ENCODE results near the gene NUP214.

NUP214 gene

DNA sequence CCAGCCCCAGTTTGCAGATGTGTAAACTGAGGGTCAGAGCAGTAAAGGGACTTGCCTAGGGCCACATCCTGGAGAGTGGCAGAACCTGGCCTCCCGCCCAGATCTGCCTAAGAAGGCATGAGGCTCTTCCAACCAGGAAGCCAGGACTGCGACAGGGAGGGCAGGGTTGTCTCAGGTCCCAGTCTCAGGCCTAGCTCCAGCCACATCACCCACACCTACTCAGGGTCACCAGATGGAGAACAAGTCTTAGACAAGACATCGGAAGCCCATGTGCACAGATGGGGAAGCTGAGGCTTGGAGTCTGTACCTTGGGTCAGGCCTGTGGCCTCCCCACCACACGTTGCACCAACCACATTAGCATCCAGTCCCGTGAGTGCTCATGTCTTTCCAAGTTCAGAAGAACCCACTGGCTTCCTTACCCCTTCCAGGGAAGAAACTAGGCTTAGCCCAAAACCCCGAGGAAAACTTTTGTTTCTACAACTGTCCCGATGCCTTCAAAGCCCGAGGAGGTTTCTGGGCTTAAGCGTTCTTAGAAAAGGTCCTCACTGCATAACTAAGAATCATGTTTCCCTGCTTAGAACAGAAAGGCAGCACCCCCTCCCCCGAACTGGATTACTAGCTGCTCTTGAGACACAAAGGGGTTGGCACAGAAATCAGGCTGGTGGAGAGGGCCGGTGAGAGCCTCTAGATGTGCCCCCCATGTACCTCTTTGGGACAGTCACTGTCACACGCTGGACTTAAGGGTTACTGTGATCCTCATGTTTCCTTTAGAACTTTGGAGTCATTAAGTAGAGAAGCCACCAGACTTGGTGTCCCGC, 148.7 kb downstream of the NUP214 start:
- in situ Hi-C loops (cut with HindIII; ENCODE audit: low sequenced_read_pairs), result no loop called here

DNA sequence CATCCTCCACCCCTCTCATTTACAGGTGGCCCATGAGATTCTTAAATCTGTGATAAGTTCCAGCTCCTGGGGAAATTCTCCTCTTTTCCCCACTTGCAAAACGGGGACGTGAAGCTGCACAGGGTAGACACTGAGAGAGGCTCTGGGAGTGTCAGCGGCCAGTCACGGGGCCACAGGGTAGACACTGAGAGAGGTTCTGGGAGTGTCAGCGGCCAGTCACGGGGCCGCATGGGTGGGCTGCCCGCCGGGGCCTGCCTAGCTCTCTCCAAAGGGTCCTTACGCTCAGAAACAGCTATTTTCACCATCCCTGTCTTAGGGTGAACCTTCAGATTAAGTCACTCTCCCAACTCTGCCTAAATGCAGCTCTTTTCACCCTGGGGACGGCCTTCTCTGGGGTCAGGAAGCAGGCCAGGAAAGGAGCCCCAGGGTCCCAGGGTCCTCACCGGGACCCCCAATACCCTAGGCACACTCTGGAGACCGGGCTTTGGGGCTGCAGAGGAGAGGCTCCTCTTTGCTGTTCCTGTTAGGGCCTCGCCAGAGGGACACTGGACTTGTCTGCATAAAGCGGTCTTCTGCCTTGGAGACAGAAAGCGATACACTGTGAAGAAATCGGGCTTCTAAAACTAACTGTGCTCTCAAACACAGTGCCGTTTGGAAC, 149.4 kb downstream of the NUP214 start:
- in situ Hi-C loops (cut with HindIII; ENCODE audit: low sequenced_read_pairs), result no loop called here

DNA sequence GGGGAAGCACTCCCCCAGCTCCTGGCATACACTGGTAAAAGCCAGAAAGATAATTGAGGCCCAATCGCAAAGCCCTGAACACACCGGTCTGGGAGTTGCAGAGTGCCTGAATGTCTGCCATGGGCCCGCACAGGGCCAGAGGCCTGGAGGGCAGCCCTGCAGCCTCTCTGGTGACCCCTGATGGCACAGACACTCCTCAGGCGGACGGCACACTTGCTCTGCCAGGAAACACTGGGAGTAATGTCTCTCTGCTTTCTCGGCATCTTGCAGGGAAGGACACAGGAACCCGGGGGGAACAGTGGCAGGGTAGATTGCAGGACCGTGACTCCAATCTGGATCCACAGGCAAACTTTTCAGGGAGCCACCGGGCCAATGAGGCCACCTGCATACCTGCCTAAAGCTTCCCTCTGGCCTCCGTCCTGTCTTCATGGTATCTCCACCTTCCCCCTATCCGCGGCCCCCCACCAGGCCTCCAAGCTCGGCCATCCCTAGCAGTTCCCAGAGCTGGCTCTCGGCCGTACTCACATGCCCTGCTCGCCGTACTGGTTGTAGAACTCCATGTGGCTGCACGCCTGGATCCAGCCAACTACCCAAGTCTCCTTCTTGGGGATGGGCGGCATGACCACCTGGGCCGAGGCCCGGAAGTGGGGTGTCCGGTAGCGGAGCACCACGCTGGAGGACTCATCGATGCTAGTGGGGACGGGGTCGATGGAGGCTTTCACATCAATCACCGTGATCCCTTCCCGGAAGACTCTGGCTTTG, 150.1 kb downstream of the NUP214 start:
- in situ Hi-C loops (cut with HindIII; ENCODE audit: low sequenced_read_pairs), result no loop called here

DNA sequence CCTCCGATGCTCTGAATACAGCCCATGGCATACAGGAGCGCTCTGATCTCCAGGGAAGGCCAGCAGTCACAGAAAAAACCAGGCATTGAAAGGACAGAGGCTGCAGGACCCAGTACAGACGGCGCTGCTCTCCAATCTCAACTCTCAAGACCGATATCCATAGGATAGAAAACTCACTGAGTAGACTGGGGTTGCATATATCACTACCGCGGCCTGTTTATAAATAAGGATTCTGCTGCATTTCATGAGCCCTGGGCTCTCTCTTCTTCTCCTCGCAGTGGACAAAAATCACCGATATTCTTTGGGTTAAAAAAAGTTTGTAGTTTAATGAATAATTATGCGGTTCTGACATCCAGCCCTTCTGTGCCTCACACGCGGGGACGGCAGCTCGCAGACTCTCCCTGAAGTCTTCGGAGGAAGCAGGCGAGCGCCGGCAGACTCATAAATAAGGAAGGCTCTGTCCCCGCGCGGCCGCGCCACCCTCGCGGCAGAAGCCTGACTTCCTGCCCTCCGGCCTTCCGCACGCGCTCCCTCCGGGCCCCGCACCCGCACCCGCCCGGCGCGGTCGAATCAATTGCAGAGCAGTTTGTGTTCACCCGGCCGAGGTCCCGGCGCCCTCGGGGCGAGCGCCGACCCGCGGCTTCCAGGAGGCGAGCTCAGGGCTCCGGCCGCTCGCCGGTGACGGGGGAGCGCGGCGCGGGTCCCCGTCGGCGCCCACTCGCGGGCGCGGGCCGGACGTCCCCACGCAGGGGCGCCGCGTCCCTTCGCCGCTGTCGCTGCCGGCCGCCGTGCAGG, 150.9 kb downstream of the NUP214 start, which contains the start of gene FAM78A:
Gene FAM78A, minus strand, starts transcription at position 417 of the 795 bp plus-strand sequence. Its CDS starts 331 bp downstream, at position 86.
- in situ Hi-C loops (cut with HindIII; ENCODE audit: low sequenced_read_pairs), result no loop called here

DNA sequence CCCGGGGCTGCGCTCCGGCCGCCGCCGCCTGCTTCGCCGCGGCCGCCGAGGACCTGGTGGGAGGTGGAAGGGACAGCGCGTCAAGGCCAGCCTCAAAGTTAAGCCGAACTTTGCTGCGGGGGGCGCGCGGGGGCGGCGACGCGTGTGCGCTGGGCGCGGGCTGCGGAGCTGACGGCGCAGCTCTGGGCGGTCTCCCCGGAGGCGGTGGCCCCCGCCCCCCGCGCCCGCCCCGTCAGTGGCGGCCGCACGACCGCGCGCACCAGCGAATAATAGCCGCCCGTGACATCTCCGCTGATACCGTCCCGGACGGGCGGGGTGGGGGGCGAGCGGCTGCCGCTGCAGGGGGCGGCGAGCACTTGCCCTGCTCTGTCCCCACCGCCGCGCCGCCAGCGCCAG, 151.5 kb downstream of the NUP214 start:
- in situ Hi-C loops (cut with HindIII; ENCODE audit: low sequenced_read_pairs), result no loop called here

DNA sequence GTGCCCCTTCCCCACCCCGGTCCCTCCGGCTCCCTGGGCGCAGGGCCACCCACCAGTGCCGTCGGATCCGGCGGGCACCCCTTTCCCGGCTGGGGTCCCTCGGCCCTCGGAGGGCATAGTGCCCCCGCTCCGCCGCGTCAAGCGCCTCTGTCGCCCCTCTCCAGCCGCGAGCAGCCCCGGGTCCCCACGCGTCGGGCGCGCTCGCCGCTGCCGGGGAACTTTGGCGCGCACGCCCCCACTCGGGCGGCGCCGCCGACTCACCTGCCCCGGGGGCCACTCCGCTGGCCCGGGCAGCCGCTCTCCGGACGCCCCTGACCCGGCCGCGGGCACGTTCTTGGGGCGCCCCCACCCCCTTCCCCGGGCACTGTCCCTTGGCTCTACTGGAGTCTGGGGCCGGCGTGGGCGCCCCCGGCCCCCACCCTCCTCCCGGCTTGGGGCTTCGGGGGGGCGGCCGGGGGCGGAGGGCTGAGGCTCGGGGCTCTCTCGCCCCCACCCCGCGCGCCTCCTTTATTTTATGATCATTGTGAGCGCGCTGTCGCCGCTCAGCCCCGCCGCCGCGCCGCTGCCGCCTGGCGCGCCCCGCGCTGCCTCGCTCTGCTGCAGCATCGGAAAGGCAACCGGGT, 152.0 kb downstream of the NUP214 start:
- in situ Hi-C loops (cut with HindIII; ENCODE audit: low sequenced_read_pairs), result no loop called here

DNA sequence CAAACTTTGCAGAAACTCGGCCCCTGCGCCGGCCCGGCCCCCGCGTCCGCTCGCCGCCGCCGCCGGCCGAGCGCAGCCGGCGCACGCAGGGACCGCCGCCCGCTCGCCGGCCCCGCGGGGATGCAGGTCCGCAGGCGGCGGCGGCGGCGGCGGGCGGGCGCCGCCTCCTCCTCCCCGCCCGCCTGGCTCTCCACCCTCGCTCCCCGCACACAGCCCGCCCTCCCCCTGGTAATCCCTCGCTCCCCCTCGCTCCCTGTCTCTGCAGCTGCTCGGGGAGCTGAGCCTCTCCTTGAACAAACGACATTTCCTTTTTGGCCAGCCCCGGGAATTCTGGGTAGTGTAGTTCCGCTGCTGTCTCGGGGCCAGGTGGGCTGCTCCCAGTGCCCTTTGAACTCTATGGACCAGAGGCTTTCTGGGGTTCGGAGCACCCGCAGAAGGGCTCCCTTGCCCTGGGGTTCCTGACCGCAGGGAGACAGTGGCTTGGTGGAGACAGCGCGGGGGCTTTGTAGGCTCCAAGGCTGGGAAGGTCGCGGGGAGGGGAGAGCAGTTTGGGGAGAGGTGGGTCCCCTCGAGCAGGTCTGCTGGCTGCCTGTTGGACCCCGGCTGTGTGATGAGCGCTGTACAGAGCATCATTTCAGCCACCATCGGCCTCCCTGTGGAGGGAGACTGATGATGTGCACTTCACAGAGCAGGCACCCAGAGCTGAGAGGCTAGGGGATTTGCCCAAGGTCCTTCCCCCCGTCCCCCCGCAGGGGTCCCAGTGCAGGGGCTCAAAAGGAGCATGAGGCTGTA, 152.7 kb downstream of the NUP214 start:
- in situ Hi-C loops (cut with HindIII; ENCODE audit: low sequenced_read_pairs), result no loop called here

DNA sequence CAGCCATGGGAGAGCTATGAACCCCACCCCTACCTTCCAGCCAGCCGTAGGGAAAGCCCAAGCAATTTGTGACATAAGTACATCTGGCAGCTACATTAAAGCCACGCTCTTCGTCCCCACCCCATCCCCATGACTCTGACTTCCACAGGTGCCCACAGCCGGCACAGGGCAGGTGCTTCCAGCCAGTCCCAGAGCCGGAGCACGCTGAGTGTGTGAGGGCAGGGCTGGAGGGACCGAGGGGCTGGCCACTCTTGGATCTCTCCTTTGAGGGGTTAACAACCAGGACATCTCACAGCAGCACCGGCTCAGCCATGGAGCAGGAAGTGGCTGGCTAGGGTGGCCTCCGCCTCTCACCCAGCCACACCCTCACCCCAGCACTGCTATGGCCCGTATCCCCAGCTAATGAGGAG, 153.3 kb downstream of the NUP214 start:
- in situ Hi-C loops (cut with HindIII; ENCODE audit: low sequenced_read_pairs), result no loop called here

DNA sequence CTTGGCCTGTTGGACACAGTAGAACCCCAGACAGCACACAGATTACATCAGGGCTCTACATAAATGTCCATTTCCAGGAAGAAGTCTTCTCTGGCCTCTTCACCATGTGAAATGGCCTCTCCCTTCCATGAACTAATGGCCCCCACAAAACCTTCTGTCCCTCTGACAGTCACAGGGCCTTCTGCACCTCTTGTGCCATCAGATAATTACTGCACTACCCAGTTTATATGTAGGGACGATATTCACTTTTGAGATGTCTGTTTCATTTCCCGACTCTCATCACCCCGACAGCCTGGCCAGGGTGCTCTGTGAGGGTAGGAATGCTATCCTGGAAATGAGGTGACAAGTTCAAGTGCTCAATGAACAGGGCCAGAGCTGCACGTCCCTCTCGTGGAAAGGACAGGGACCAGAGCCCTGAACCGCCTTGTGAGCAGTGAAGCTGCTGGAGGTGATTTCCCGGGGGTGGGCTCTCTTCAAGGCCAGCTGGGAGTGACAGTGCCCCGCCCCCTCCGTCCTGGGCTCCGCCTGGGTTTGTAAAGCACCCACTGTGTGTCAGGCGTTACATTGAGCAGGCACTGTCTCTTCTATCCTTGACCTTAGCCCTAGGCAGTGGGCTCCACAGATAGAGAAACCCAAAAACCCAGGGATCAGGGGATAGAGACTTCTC, 153.9 kb downstream of the NUP214 start:
- in situ Hi-C loops (cut with HindIII; ENCODE audit: low sequenced_read_pairs), result no loop called here

DNA sequence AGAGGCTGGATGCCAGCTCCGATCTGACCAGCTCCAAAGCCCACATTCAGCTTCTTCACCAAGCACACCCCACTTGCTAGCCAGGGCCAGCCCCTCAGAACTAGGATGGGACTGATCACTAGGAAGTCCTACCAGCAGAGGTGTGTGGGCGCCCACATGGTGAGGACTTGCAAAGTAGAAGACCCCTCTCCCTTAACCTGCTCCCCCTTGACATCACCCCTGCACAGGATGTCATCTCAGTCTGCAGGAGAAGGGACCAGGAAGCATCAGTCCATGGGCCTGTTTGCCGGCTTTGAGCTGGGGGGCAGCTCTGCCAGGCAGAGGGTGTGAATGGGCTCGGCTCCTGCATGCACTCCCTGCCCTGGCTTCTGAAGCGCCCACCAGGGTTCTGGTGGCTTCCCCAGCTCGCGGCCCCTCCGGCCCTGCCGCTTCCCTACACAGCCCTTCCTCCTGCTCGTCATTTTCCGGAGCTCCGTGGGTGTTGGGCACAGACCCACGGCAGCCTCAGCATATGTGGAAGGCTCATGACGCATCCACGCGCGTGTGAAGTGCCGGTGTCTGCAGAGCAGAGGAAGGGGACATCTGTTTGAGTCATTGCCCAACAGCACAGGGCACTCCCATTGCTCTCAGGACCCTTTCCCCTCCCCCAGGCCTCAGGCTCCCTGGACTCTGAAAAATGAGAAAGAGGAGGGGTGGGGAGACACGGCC, 154.6 kb downstream of the NUP214 start:
- in situ Hi-C loops (cut with HindIII; ENCODE audit: low sequenced_read_pairs), result no loop called here

DNA sequence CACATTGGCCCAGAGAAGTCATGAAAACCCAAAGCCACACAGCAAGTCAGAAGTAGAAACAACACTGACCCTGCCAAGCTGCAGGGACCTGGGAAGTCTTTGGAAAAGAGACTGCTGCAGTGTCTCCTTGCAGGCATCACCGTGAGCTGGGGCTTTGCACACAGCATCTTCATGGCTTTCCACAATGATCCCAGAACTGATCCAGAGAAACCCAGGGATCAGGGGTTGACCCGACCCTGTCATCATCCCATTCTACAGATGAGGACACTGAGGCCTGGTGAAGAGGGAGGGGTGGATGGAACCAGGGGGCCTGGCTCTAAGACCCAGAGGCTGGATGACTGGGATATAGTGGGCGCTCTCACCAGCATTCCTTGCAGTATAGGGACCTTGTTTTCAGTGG, 155.3 kb downstream of the NUP214 start:
- in situ Hi-C loops (cut with HindIII; ENCODE audit: low sequenced_read_pairs), result no loop called here

DNA sequence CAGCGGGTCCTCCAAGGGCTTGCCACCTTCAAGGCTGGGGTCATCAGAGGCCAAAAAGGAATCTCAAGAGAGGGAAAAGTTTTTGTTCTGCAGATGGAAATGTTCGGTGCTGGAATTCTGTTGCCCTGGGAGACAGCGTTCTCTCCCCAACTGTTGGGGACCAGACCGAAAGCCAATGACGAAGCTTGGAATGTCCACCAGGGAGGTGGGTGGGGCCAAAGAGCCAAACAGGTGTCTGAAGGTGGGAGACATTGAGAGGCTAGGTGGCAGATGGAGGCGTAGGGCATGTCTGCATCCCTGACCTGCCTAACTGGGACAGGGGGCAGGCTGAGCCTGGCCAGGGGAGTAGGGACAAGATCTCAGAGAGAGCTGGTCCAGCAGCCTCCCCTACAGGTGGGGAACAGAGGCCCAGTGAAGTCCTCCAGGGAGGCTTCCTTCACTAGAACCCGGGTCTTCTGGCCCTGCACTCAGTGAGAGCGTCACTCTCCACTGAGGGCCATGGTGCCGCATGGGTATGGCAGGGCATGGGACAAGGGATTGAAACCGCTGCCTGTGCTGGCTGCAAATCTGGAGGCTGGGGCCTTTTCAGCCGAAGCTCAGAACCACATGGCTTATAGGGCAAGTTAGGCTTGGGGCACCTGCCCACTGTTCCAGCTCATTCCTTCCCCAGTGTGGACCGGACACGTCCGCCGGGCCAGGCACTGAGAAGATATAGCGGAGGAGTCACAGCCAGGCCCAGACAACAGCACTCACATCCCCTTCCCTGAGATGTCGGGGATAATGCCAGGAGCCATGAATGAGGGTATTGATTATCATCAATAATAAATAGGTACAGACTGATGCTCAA, 156.0 kb downstream of the NUP214 start:
- in situ Hi-C loops (cut with HindIII; ENCODE audit: low sequenced_read_pairs), result no loop called here

DNA sequence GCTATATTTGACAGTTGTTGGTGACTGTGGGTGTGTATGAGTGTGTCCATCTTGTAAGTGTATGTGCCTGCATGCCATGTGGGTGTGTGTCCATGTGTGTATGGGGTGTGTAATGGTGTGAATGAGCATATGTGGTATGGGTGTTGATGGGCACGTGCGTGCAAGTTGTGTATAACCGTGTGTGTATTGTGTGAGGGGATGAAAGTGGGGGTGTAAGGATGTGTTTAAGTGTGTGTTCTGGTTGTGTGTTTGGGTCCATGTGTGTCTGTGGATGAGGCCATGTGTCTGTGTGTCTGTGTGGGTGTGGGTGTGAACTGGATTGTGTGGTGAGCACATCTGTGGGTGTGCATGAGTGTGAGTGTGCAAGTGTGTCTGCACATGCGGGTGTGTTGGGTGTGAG, 156.8 kb downstream of the NUP214 start:
- in situ Hi-C loops (cut with HindIII; ENCODE audit: low sequenced_read_pairs), result no loop called here

DNA sequence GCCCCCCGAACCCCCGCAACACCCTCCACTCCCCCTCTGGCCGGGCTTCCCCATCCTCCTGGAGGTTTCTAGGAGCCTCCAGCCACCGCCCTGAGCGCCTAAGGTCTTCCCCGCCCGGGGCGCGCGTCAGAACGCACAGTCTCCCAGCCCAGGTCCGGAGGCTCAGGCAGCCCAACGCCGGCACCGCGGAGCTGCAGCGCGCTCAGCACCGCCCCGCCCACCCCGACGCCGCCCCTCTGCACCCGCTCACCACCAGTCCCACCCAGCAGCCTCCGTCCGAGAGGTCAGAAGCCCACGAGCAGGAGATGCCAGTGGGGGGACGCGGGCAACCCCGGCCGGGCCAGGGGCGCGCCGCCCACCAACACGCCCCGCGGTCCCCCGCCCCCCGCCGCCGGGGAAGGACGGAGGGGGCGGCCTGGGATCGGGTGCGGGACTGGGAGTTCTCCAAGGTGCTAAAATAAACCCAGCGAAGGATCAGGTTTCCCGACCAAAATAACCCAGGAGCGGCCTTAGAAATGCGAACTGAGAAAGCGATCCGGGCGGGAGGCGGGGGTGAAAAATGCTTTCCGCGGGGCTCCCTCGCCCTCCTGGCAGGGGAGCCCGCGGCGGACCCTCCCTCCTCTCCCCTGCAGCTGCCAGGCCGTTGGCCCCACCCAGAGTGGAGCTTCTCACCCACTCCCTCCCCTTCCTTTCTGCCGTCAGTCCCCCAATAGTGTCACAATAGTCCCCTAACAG, 157.5 kb downstream of the NUP214 start:
- in situ Hi-C loops (cut with HindIII; ENCODE audit: low sequenced_read_pairs), result no loop called here
